ENCODE measurements around the gene HHAT.

HHAT gene

DNA sequence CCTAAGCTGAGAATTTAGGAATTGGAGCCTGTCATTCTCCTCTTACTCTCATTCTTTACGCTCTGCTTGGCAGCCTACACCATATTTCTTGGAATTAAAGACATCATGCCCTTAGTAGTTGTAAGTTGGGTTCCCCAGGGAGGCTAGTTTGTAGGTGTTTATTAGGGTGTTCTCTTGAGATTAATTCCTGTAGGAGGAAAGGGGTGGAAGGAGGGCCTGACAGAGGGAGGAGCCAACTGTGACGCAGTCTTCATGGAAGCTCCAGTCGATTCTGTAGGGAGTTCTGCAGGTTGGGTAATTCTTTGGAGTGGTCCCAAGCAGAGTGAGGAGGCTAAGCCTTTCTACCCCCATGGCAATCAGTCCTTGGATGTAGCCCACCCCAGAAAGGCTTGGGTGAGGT, 111.4 kb downstream of the HHAT start:
- no peak for DNase-seq (ENCODE audit: low read depth)

DNA sequence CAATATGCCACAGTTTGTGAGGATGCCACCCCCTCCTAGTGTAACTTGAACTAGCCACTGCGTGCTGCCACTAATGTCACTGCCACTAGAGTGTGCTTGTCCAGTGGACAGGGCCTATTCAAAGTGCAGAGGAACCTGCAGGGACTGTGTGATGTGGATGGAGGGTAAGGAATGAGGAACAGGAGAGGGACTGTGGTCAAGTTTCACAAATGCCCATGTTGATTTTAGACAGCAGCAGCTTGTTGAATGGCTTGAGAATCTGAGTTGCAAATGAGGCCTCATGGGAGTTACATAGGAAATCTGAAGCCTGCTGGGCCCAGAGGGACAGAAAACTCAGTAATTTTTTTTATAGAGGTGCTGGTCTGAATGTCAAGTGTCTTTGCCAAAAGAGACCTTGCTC, 112.3 kb downstream of the HHAT start:
- no peak for DNase-seq (ENCODE audit: low read depth)

DNA sequence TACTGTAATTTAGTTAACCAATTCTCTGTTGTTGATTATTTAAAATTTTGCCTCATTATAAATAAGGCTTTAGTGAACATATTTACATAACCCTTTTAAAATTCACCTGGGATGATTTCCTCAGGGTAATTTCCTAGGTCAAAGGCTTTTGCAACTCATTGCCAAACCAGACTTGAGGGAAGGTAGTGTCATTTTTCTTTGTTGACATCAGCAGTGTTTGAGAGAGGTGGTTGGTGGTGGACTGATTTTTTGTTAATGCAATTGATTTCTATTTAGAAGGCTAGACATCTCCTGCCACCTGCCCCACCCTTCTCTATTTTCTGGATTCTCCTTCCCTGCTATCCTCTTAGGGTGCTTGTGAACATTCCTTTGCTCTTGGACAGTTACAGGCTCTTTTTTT, 116.8 kb downstream of the HHAT start:
- no peak for DNase-seq (ENCODE audit: low read depth)

DNA sequence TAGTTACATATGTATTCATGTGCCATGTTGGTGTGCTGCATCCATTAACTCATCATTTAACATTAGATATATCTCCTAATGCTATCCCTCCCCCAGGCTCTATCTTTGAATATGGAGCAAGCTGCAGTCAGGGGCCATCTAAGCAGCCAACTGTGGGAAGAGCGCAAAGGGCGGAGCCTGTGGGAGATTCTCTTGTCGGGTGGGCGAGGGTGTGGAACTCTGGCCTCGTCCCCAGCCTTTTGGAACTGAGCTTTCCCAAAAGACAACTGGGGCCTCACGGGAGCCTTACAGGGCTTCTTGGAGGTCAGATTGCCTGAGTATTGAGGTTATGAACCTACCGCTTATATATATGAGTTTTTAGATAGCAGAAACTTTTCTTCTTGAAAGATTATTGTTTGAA, 117.2 kb downstream of the HHAT start:
- DNase-seq (ENCODE audit: low read depth) = no peak

DNA sequence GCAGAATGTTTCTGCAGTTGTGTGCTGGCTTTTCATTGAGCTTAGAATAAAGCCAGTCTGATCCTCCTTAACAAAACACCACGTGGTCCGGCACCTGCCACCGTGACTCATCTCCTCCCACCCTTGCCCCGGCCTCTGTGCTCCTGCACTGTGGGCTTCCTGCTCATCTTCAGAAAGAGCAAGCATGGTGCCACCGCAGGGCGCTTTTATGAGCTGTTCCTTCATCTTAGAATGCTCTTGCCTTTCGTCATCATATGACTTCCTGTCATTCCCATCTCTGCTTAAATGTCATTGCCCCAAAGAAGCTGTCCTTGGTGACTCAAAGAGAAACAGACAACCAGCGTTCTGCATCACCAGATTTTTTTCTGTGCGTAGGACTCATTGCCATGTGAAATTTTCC, 117.8 kb downstream of the HHAT start:
- peak; percentile 80 for DNase-seq (ENCODE audit: low read depth)

DNA sequence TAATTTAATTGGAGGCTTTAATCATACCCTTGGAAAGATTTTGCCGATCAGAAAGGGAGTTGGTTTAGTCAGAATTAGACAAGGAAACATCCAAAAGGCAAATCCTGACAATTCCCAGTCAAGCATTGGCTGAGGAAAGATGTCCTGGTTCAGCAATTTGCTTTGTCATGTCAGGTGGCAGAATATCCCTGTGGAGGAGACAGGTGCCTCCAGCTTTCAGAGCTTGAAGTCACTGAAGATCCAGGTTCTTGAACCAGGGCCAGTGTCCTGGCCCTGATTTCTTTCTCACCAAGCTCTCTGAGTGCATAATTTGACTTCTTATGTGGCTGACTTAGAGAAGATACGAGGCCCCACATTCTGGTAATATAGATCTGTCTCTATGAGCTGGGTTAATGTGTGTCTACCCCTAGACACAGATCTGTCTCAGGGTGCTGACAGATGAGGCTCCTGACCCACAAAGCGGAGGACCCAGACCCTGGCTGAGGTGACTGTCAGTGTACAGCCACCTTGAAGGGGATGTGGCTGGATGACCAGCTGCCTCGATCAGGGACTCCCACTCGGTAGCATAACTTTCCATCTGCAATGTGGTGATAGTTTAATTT, 118.9 kb downstream of the HHAT start:
- no peak for DNase-seq (ENCODE audit: low read depth)

DNA sequence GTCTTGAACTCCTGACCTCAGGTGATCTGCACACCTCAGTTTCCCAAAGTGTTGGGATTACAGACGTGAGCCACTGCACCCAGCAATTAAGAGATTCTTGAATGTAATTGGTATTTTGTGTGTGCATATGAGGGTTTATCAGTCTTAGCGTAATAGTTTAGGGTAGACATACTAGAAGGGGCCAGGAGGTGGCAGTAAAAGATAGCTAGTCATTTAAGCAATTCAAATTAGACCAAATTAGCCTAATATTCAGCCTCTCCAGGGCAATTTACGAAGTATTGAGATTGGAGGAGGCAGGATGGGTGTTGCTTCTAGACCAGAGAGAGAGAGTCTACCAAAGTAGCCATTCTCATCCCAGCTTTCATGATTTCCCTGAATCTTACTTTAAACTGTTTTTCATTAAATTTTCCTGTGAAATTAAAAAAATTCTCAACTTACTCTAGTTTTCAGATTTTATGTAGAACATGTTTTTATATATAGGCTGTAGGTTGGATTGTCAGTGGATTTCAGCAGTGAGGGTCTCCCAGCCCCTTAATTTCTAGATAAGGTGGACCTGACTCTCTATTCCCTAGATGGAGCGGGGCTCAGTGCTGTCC, 119.7 kb downstream of the HHAT start:
- peak; percentile 14 for DNase-seq (ENCODE audit: low read depth)

DNA sequence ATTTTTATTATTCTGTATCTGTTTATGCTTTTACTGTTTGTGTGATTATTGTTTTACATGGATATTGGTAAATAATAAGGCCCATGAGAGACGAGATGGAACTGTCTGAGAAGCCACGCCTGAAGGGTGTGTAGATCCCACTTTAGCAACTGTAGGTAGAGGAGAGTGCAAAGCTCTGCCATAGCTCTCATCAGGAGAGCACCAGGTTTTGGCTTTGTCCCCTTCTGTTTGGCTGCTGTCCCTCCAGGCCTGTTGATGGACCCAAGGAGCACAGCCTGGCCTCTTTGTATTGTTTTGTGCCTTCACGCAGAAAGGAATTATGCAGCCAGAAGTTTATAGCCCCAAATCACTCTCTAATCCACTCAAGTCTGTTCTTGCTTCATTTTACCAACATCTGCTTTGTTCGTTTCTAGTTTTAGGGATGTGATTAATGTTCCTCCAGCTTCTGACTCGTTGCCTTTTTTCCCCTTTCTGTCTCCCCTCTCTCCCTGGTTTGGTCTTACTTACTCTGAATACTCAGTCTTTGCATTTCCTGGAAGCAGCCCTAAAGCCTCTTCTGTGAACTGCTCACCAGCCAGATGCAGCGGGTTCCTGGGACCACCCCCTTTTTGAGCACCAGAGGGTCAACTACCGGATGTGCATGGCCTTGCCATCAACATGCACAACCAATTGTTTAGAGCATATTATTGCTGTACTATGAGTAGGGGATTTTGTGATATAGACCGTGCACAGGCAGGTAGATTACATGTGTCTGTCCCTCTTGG, 127.3 kb downstream of the HHAT start:
- no peak for DNase-seq (ENCODE audit: low read depth)

DNA sequence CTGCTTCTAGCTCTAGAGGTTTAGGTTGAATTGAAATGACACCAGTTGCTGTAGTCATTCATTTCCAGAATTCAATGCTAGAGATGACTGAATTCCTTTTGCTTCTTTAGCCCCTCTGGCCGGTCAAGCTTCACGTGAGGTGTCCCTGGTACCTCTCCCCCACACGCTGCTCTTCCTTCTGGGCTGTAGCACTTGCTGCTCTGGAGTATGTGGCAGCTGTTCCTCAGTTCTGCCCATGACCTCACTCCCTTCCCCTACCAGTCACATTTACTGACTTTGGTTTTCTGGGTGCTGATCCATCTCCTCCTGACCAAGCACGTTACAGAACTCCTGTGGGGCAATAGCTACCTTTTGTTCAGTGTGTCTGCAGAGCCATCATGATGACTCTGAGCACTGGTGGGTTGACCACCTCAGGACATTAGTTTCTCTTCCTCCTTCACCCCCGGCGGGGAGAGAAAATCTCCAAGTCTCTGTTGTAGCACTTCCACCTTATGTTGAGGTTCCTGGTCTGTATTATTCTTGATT, 128.1 kb downstream of the HHAT start:
- no peak for DNase-seq (ENCODE audit: low read depth)

DNA sequence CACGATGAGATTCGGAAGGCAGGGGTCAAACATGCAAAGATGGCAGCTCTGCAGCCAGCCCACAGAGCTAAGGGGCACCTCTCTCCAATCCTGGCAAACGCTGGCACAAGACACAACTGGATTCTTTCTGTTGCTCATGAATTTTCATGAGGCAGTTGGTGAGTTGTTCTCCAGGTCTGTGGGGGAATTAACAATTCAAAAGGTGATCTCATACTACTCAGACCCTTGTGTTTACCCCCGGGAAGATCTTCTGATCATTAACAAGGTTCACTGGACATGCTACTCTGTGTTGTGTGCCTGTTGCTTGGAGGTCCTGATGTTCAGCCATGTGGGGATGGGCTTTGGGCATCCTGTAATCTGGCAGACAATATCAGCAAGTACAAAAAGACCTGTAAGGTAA, 128.9 kb downstream of the HHAT start:
- DNase-seq (ENCODE audit: low read depth) = no peak

DNA sequence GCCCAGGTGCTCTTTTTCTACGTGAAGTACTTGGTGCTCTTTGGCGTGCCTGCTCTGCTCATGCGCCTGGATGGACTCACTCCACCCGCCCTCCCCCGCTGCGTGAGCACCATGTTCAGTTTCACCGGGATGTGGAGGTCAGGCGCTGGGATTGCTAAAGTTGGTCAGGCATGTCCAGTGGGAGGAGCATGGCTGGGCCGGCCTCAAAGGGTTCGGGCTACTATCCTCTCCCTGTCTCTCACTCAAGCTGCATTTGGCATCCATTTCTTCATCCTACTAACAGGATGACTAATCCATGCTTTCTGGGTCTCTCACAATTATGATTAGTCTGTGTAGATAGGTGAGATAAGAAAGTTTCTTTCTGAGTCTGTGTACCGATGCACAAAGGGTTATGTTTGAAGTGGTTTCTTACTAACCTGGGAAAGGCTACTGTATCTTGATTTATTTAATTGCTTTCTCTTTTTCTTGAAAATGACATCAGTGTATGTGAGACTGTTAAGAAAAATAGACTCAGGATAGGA, 135.9 kb downstream of the HHAT start:
- DNase-seq (ENCODE audit: low read depth) = no peak

DNA sequence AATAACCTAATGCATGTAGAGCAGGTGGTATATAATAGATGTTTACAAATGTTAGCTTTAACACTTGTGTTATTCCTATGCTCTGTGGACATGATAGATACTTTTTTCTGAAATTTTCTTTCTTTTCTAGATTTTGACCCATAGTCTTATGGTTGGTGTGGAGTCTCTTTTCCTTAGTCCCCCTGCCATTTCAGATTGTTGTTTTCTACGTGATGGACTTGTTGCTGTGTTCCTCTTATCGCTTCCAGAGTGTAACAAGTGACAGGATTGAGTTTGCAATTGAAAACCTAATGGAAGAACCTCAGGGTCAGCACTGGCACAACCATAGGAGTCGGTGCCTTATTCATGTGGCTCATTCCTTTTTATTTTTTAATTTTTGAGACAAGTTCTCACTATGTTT, 136.4 kb downstream of the HHAT start:
- DNase-seq (ENCODE audit: low read depth) = no peak

DNA sequence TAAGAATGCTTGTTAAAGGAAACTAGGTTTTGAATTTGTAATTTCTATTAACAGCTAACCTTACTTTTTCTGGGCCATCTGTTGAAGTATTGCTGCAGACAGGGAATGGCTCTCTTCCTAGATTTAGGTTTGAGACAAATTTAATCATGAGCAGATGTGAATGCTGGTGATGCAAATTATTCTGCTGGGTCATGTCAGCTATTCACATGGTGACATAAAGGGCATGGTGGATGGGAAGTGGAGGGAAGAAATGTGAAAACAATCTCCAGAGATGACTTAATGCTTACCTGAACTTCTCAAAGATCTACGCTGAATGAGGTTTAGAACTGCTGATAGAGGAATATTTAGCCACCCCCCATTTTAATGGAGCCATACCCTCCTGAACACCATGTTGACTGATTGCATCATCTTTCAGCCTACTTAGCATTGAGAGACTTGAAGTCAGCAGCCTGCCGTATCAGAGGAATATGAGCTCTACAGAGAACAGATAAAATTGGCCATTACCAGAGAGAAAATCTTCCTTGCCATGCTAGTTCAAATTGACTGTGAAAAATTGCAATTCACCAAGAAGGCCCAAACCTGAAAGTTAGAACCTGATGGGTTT, 138.8 kb downstream of the HHAT start:
- DNase-seq (ENCODE audit: low read depth) = no peak

DNA sequence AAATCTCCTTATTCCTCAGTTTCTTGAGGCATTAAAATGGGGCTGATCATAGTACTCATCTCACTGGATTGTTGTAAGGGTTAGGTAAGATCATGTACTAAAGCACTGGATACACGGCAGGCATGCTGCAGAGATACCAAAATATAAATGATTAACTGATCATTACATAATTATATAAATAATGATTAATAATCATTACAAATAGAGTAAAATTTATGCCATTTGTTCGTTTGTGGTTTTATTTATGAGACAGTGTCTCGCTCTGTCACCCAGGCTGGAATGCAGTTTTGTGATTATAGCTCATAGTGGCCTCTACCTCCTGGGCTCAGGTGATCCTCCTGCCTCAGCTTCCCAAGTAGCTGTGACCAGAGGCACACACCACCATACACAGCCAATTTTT, 140.7 kb downstream of the HHAT start:
- no peak for DNase-seq (ENCODE audit: low read depth)

DNA sequence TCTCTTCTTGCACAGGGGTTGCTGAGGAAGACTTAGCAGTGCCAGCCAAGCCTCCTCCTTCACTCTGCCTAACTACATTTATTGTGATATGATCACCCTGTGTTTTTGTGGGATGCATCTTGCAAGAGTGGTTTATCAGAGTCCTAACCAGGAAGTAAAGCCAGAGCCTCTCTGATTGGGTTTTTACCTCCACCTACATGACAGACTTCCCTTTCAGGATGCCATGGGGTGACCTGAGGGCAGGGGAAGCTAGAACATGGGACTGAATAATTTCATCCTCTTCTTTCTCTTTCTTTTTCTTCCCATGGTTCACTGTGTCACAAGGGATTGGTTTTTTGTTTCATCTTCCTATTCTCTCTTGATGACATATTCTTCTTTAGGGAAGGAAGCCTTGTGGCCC, 146.6 kb downstream of the HHAT start:
- DNase-seq (ENCODE audit: low read depth) = no peak

DNA sequence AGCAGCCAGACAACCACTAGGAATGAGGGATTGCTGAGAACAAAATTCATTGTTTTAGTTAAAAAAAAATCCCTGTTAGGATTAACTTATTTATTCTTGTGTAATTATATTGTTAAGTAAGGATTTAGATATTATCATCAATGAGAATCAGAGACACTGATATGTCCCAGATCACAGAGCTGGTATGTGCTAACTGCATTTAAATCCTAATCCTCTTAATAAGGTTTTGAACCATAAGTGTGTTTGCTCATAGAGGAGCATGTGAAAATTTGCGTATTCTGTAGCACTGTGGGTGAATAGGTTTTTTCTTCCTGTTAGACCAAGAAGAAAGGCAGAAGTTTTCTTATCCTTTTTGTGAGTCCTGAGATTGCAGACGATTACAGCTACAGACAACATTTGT, 147.1 kb downstream of the HHAT start:
- DNase-seq (ENCODE audit: low read depth) = no peak

DNA sequence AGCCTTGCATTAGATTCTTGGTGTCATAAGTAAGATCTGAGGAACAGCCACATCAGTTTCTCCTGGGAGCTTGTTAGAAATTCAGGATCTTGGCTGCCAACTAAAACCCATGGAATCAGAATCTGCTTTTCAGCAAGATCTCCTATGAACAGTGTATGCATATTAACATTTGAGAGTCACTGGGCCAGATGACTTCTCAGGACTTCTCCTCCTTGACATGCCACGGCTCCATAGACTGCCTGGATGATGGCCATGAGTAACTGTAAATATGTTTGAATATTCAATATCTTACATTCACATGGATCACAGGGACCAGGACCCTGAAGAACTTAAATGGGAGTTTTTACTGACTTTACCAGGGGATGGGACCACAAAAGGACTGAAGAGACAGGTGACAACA, 148.0 kb downstream of the HHAT start:
- no peak for DNase-seq (ENCODE audit: low read depth)

DNA sequence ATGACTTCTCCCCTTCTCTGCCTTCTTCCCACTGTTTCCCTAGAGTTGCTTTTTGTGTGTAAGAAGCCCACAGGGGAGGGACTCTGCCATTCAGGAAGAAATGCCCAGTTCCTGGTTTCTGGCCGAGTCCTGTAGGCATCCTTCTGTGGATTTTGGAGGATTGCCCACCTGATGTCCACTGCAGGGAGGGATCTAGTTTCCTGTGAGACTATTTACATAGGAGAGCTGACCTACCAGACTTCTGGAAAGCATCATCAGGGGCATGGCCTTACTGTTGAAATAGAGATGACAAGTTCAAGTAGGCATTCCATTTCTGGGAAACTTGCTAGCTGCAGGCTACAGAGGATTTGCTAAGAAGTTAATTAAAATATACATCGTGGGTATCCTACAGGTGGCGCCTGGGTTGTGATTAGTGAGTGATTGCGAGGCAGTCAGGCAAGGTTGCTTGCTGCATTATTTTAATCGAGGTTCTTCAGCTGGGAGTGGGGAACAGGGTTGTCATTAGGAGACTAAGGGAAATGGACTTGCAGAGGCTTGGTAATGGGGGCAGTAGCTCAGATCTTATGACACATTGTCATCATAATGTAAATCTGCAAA, 148.7 kb downstream of the HHAT start:
- no peak for DNase-seq (ENCODE audit: low read depth)

DNA sequence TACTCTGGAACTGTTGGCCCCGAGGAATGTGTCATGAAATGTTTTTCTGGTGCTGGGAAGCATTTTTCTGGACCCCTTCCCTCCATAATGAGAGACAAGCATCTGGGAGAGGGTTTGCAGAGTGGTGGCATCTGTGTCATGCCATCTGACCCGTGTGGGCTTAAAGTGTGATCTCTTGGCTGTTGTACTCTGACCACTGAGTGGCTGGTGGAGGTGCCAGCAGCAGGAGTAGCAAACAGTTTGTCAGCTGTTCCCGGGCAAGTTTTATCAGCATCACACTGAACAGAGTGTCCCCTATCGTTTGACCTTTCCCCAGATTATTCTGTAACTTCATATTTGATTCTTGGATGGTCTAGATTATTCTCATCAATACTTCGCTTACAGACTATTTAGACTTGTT, 150.1 kb downstream of the HHAT start:
- no peak for DNase-seq (ENCODE audit: low read depth)

DNA sequence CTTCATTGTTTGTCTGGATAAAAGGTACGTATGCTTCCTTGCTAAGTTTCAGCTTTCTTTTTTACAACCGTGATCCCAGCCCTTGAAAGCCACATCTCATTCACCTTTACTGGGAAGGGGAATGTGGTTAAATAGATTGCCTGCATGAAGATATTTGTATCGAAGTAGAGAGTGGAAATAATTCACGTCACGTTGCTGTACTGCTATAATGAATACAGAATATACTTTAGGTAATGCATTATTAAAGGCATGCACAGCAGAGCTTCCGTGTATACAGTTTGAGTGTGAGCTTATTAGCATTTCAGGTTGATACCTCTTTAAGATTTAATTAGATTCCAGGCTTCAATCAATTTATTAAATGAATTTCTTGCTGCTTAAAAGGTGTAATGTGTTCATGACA, 153.8 kb downstream of the HHAT start:
- no peak for DNase-seq (ENCODE audit: low read depth)

DNA sequence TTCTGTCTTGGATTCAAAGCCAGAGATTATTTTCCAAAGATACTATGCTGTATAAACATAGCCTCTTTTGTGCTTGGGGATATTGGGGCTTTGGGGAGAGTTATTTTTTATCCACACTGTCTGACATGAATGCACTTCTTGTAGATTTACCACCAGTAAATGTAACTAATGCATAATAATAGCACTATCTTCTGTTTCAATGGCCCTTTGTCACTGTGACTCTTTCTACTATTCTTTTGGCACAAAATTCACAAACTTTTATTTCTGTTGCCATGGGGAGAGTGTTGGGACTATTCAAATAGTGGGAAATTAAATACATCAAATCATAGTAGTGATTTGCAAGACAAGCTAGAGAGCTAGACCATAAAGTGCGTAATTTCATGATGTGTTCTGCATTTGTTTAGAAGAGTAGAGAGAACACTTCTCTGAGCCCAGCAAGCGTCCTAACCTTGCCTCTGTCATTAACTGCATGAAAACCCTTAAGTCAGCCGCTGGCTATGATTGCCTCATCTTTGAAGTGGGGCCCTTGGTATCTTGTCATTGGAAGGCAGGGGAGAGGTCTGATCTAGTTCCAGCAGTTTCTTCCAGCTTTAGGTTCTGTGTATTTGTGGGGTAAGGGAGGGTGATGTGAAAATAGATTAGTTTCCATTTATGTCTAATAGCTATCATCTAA, 154.4 kb downstream of the HHAT start:
- DNase-seq (ENCODE audit: low read depth) = no peak

DNA sequence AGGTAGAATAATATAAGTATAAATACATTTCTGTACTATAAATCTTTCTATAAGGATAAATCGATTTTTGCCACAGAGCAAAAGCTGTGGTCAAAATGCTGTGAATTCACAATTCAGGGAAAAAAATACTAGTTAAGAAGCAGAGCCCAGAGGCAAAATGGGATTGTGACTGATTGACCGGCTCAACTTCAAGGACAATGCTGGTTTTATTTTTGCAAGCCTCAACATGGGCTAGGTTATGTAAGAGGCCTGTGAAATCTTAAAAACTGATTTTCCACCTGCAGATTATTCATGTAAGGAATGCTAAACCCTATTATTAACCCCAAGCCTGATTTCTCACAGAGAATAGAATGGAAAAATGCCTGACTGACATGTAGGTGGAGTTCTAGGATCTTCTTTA, 155.1 kb downstream of the HHAT start:
- no peak for DNase-seq (ENCODE audit: low read depth)

Measured in activated T-cell treated with anti-CD3 and anti-CD28 coated beads for 24 hours (primary cell).